HG03159 (cell line): Measurements from ENCODE around the gene SRGAP1.

Experiments used
- ATAC-seq: cut with Tn5 transposase; IDR thresholded peaks from one replicate; pipeline ENCODE4 v1.9.1; 2021; ENCODE audit warnings: mild to moderate bottlenecking, moderate library complexity; ENCODE audit not compliant: unreplicated experiment

Gene SRGAP1

DNA sequence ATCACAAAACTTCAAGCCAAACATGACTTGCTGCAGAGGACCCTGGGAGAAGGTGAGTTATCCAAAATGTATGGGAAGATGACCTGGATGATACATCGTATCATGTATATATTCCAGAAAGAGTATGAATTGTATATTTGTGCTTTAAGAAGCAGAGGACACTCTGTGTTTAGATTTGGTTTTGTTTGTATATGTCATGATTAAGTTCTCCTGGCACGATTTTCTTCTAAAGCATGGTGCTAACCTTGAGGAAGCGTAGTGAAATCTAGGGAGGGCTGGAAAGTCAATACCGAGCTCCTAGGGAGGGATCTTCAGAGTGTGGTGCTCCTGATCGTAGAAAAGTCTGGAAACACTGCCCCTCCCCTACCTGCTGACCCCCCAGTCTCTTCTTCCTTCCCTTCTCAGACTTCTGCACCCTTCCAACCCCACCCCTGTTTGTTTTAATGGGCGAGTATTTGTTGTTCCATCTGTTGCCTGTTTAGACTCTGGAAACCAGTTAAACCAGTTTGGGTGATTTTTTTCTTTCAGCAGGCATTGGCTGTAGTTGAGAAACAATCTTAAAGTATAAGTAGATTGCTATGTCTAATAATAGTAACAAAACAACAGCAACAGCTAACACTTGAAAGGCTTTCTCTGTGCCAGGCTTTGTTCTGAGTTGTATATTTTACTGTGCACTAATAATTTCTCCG is 236.0 kb downstream of the SRGAP1 start:
- ATAC-seq = no peak

DNA sequence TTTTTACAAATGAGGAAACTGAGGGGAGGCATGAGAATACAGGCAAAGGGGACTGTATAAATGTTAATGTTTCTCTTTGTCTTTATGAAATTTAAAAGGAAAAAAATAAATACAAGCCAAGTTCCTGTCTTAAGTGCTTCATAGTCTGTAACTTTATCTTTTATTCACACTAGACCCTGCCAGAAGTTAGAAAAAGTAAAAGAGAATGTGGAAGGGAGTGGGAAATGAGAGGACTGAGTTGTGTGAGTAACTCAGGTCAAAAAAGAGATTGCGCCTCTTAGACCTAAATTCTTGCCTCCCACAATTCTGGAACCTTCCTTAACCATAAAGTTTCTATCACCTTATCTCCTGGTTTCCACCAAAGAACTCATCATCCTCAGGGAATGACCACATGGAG is 236.5 kb downstream of the SRGAP1 start:
- ATAC-seq = no peak

GRCh38 chr12:64082116-64082515 is 237.6 kb downstream of the SRGAP1 start:
- no peak for ATAC-seq

GRCh38 chr12:64082866-64083268 is 238.4 kb downstream of the SRGAP1 start:
- no peak for ATAC-seq

DNA sequence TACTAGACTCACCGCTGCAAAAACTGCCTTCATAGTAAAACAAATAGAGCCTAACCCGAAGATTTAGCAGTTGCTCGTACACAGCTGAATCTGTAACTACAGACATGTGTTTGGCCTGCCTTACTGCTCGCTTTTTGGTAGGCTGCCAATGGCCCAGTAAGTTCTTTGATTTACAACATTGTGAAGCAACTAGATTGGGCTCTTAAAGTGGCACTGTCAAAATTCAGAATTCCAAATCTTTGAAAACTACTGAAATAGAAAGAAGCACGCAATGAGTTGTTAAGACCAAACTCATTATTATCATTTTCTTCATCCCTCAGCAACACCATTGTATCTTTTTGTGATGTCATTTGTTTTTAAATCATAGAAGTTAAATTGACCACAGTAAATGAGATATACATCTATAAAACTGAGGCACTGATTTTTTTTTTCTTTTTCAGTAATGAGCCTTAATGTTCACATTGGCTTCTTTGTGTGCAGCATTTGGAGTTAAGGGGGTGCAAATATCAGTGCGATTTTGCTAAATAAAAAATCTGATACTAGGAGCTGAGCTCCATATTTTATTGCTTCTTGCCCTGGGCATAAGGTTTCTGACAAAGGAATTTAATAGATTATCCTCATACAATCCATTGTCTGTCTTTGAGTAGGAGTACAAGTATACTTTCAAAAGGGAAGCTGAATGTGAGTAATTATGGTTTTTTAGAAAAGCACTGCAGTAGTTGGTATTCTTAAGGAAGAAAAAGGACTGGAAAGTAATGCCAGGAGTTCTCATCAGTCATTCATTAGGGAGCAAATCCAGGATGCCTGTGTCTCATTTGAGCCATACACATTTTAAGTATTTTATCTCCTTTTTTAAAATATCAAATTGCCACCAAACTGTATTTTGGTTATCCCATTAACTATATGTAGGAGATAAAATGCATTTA is 239.0 kb downstream of the SRGAP1 start:
- ATAC-seq = no peak

GRCh38 chr12:64085154-64085553 is 240.7 kb downstream of the SRGAP1 start:
- ATAC-seq = no peak

- no peak for ATAC-seq
Observed at GRCh38 chr12:64085996-64086395, 241.5 kb downstream of the SRGAP1 start.

DNA sequence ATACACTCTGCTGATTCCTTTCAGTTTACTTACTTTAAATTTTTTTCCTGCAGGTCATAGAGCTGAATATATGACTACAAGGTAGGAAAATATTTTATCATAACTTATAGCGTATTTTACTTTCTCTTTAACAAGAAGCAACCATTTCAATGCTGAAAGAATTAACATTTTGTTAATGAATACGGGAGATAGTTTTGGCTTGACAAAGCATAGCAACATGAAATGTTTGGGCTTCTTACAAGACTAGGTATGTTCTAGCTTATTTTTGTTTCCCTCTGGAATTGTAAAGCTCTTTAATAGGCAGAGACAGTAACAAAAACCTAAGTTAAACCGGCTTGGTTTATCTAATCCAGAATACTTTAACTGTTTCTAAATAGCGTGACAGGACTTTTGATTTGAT is 242.4 kb downstream of the SRGAP1 start:
- ATAC-seq = no peak

- ATAC-seq = no peak
Observed at GRCh38 chr12:64087761-64088160, 243.3 kb downstream of the SRGAP1 start.

- no peak for ATAC-seq
Observed at GRCh38 chr12:64088431-64089349, 244.2 kb downstream of the SRGAP1 start.

DNA sequence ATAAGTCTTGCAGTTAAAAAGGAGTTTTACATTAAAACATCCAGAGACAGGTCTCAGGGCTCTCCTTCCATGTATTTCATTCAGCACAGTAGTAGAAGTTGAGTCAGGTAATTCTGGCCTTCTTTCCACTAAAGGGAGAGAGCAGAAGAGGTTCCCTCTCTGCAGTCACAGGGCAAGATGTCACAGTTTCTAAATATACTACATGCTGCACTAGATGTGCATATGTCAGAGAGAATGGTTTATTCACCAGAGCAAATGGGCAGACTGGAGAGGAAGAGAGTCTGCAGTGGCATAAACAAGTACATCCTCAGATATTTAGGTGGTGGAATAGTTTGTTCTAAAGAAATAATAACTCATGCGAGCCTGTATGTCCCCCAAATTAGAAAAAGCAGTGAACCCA is 245.5 kb downstream of the SRGAP1 start:
- no peak for ATAC-seq

DNA sequence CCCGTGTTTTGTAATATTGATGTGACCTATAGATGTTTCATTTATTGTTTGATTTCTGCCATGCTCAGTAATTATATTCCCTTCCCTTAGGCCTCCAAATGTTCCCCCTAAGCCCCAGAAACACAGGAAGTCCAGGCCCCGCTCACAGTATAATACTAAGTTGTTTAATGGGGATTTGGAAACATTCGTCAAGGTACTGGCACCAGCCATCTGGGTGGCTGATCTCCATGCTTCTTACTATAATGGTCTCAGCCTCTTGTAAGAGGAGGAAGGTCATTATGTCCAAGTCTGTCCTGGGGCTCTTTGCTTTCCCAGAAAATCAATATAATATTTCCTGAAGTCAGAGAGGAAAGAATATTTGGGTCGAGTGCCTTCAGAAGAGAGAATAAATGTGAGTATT is 246.7 kb downstream of the SRGAP1 start:
- ATAC-seq = no peak

- ATAC-seq = no peak
Observed at GRCh38 chr12:64092507-64093196, 248.2 kb downstream of the SRGAP1 start.

GRCh38 chr12:64093689-64094088 is 249.2 kb downstream of the SRGAP1 start:
- no peak for ATAC-seq

DNA sequence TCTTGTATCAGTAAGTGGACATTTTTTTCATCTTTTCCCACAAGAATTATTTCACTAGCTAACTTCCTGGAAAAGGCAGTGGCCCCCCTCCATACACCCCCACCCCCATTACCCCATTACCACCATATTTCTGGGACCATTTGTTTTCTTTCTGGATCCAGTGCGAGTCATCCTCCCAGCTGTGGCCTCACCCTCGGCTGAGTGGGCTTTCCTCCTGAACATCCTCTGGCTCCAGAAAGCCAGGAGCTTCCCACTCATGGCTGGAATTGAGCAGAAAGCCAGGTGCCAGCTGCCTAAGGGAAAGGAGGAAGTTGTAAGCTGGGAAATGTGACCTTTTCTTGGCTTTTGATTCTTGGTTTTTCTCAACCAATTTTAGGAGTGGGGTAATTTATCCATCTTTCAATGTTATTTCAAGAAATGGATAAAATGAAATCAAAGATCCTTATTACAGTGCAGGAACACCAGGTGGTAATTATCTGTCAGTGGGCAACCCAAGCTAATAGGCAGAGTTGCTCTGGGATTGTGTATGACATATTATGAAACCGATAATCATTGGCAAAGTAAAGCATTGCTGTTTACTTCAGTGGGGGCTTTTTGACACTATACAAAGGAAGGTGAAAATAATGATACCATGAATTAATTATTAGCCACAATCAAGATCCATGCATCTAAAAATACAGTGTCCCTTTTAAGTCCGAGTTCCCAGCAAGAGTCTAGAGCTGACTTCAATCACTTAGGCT is 253.0 kb downstream of the SRGAP1 start:
- ATAC-seq = no peak

- ATAC-seq = no peak
Observed at GRCh38 chr12:64098709-64099354, 254.3 kb downstream of the SRGAP1 start.

DNA sequence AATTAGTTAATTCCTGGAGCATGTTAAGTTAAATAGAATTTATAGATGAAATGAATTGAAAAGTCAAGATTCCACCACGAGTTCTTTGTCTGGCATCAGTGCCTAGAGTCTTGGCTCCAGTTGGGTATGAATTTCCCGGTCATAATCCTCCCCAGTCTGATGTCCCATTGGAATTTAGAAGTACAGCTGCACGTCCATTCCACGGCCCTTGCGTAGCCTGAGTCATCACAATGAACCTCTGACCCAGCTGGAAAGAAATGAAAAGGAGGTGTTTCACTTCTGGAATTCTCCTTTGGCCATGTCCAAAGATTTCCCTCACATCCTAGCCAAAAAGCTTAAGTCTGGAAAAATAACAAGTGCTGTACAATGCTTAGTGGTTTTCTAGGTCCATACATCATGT is 254.9 kb downstream of the SRGAP1 start:
- ATAC-seq = no peak

GRCh38 chr12:64102339-64102738 is 257.8 kb downstream of the SRGAP1 start:
- no peak for ATAC-seq
